Fibroblast of gingiva (primary cell): ENCODE results near the gene GPR3.
A peak's percentile ranks its signal among the peaks of the same experiment; 100 is the strongest.
"Not testable (repeated sequence)": the region's sequence is repeated elsewhere in the genome, so short reads cannot be mapped to it uniquely, and the experiment has no call there.

Experiments used
- DNase-seq: peaks from one replicate; pipeline ENCODE4 v3.0.0-alpha.2; 2011; ENCODE audit warnings: low read depth

Gene GPR3

GRCh38 chr1:27428316-27429028, 36.0 kb downstream of the GPR3 start:
- peak; percentile 28 for DNase-seq

GRCh38 chr1:27429029-27429425, 36.6 kb downstream of the GPR3 start:
- DNase-seq = no peak

- no peak for DNase-seq
These were observed 38.6 kb downstream of the GPR3 start for GRCh38 chr1:27430903-27431600.

- DNase-seq = no peak
These were observed 39.1 kb downstream of the GPR3 start for GRCh38 chr1:27431601-27431940.

- not testable (repeated sequence) for DNase-seq
These were observed 40.3 kb downstream of the GPR3 start for GRCh38 chr1:27432725-27433124.

- no peak for DNase-seq
These were observed 41.3 kb downstream of the GPR3 start for GRCh38 chr1:27433706-27434105.

- no peak for DNase-seq
These were observed 43.3 kb downstream of the GPR3 start for GRCh38 chr1:27435566-27436203.

GRCh38 chr1:27436204-27437159, 44.1 kb downstream of the GPR3 start:
- peak; percentile 58 for DNase-seq

- no peak for DNase-seq
These were observed 46.2 kb downstream of the GPR3 start for GRCh38 chr1:27438621-27439061.

GRCh38 chr1:27439150-27439549, 46.7 kb downstream of the GPR3 start:
- DNase-seq = no peak

GRCh38 chr1:27444632-27445031, 52.2 kb downstream of the GPR3 start:
- no peak for DNase-seq
